MCF 10A (cell line): ENCODE data around the gene AHCY. TPM values are rescaled to one million over a fixed set of nuclear protein-coding genes. Genes with fewer than 3 reads are reported as not detected.

Experiments
- BruUV-seq: library from RNA; stranded (reverse); fragments of 400-500 nt; replicated peaks from 2 replicates; lab custom pipeline; 2021; lab: Mats Ljungman, UMichigan
- CTCF ChIA-PET: fragments of 300-600 bp; sonication (Branson Sonifier 250); formaldehyde crosslinking; extraction: SDS; loops from one replicate; lab custom pipeline; 2021; ENCODE audit warnings: antibody characterized with exemption, inconsistent platforms; lab: Yijun Ruan, JAX
- POLR2A ChIA-PET: fragments of 300-600, 350-650 bp; sonication (Branson Sonifier 250); formaldehyde crosslinking; extraction: SDS; loops from one replicate; lab custom pipeline; 2020; ENCODE audit warnings: antibody characterized with exemption, inconsistent platforms; lab: Yijun Ruan, JAX
- DNase-seq: peaks from one replicate; pipeline ENCODE4 v3.0.0-alpha.2; 2018; ENCODE audit not compliant: unreplicated experiment
- H3K27ac Mint-ChIP-seq: one replicate; pipeline ENCODE4 v1.8.0; 2022; ENCODE audit warnings: mild to moderate bottlenecking, low read depth, mixed read lengths; ENCODE audit not compliant: unreplicated experiment
- H3K27me3 Mint-ChIP-seq: one replicate; pipeline ENCODE4 v1.8.0; 2022; ENCODE audit warnings: mixed read lengths; ENCODE audit not compliant: insufficient read depth, unreplicated experiment
- H3K36me3 Mint-ChIP-seq: one replicate; pipeline ENCODE4 v1.8.0; 2022; ENCODE audit warnings: mild to moderate bottlenecking, moderate library complexity, mixed read lengths; ENCODE audit not compliant: insufficient read depth, unreplicated experiment
- H3K4me1 Mint-ChIP-seq: one replicate; pipeline ENCODE4 v1.8.0; 2022; ENCODE audit warnings: mixed read lengths; ENCODE audit not compliant: insufficient read depth, unreplicated experiment
- H3K4me3 Mint-ChIP-seq: one replicate; pipeline ENCODE4 v1.8.0; 2022; ENCODE audit warnings: mild to moderate bottlenecking, moderate library complexity, mixed read lengths; ENCODE audit not compliant: unreplicated experiment
- H3K9me3 Mint-ChIP-seq: one replicate; pipeline ENCODE4 v1.8.0; 2022; ENCODE audit warnings: mixed read lengths; ENCODE audit not compliant: unreplicated experiment
- CTCF ChIP-seq: fragments of 200-600 bp; IDR thresholded peaks from one replicate; pipeline ENCODE4 v1.8.0; 2022; ENCODE audit warnings: antibody characterized with exemption, mild to moderate bottlenecking; ENCODE audit not compliant: unreplicated experiment
- intact Hi-C: fragments of 100-400 bp; cut with micrococcal nuclease; formaldehyde crosslinking; loops from 2 replicates; pipeline ENCODE4 v1.14.1; 2022
- total RNA-seq: library from RNA; stranded (reverse); gene quantifications from 2 replicates; pipeline ENCODE4 v1.2.3, GENCODE V29; 2022

AHCY gene
- total RNA-seq, 1 experiment from 2014 or later, result 175 TPM

- no peak for TF ChIP-seq CTCF
- no peaks in the 10 kb centered on the region for H3K9me3 Mint-ChIP-seq
- BruUV-seq, result no TSS peak
- ChIA-PET CTCF (no interaction called here), POLR2A (no interaction called here)
- H3K27me3 Mint-ChIP-seq, result no peaks in the 10 kb centered on the region
- no peak overlapping the region for H3K27ac Mint-ChIP-seq
- peaks cover 5% of the 10 kb centered on the region for H3K4me1 Mint-ChIP-seq
- intact Hi-C loops, result loop anchor here (2.0 kb wide), 1 partner anchor 61 kb away; no protein-coding TSS in a partner anchor
- no peak overlapping the region for H3K4me3 Mint-ChIP-seq
- H3K36me3 Mint-ChIP-seq, result no peaks in the 10 kb centered on the region
- no peak for DNase-seq
Measured at GRCh38 chr20:34251619-34252018, 51.5 kb downstream of the AHCY start.

GRCh38 chr20:34250005-34250404 is 53.1 kb downstream of the AHCY start:
- no peak for TF ChIP-seq CTCF
- BruUV-seq, result no TSS peak
- DNase-seq, result no peak
- Mint-ChIP-seq H3K4me1 (peaks cover 5% of the 10 kb centered on the region), H3K4me3 (no peak overlapping the region), H3K36me3 (no peaks in the 10 kb centered on the region), H3K27me3 (no peaks in the 10 kb centered on the region), H3K27ac (no peak overlapping the region), H3K9me3 (no peaks in the 10 kb centered on the region)
- ChIA-PET CTCF (interaction anchor here (0.7 to 1.0 kb wide), 3 partner anchors 24 to 323 kb away, joined by 3 to 4 read pairs (median 3); no protein-coding TSS in a partner anchor), POLR2A (interaction anchor here (0.6 to 1.8 kb wide), 2 partner anchors 8 to 347 kb away, joined by 4 to 7 read pairs; no protein-coding TSS in a partner anchor)
- intact Hi-C loops, result no loop called here

GRCh38 chr20:34249291-34249690 is 53.9 kb downstream of the AHCY start:
- DNase-seq, result peak; percentile 37
- H3K27ac Mint-ChIP-seq, result no peak overlapping the region
- ChIA-PET CTCF (interaction anchor here (0.7 to 1.0 kb wide), 5 partner anchors 21 to 324 kb away, joined by 3 to 5 read pairs (median 4); no protein-coding TSS in a partner anchor), POLR2A (interaction anchor here (0.6 to 1.8 kb wide), 4 partner anchors 9 to 811 kb away, joined by 3 to 7 read pairs (median 5); no protein-coding TSS in a partner anchor)
- no peaks in the 10 kb centered on the region for H3K9me3 Mint-ChIP-seq
- intact Hi-C loops, result no loop called here
- H3K4me3 Mint-ChIP-seq, result no peak overlapping the region
- H3K4me1 Mint-ChIP-seq, result peaks cover 5% of the 10 kb centered on the region
- BruUV-seq, result no TSS peak
- H3K36me3 Mint-ChIP-seq, result no peaks in the 10 kb centered on the region
- no peak for TF ChIP-seq CTCF
- H3K27me3 Mint-ChIP-seq, result no peaks in the 10 kb centered on the region

- TF ChIP-seq CTCF, result no peak
- H3K4me3 Mint-ChIP-seq, result no peak overlapping the region
- H3K36me3 Mint-ChIP-seq, result no peaks in the 10 kb centered on the region
- CTCF ChIA-PET, result interaction anchor here (0.6 to 2.5 kb wide), 3 partner anchors 10 to 77 kb away, joined by 3 to 17 read pairs (median 3); no protein-coding TSS in a partner anchor
- H3K4me1 Mint-ChIP-seq, result peaks cover 5% of the 10 kb centered on the region
- no peak for DNase-seq
- H3K27me3 Mint-ChIP-seq, result peaks cover 13% of the 10 kb centered on the region
- no peak overlapping the region for H3K27ac Mint-ChIP-seq
- POLR2A ChIA-PET, result no interaction called here
- intact Hi-C loops, result no loop called here
- no TSS peak for BruUV-seq
- H3K9me3 Mint-ChIP-seq, result no peaks in the 10 kb centered on the region
Measured at GRCh38 chr20:34246126-34246626, 57.0 kb downstream of the AHCY start.
